ENCODE measurements around the gene ATP2C2. TPM values are rescaled to one million over a fixed set of nuclear protein-coding genes. Genes with fewer than 3 reads are reported as not detected.

Gene ATP2C2
- total RNA-seq, 1 experiment from 2014 or later: 4.0 TPM

- Mint-ChIP-seq H3K4me1 (peaks cover 0 to 12% of the 10 kb centered on the region in 2 experiments; a peak in 2 of 4 replicates), H3K27ac (no peak overlapping the region), H3K9me3 (no peaks in the 10 kb centered on the region; a peak in 1 of 5 replicates), H3K4me3 (no peak overlapping the region), H3K36me3 (ENCODE audit: insufficient read depth in 1 of 3, low read depth in 3 of 3) (no peaks in the 10 kb centered on the region), H3K27me3 (ENCODE audit: low read depth) (peaks cover 4% of the 10 kb centered on the region)
- WGBS (ENCODE audit: extremely low coverage, insufficient read length, low lambda C conversion rate): no CpG with 5 or more reads among the region's 10 CpGs
- Histone ChIP-seq H3K23me2 (ENCODE audit: insufficient read length, low read depth, low read length, poor library complexity, severe bottlenecking) (no peaks in the 10 kb centered on the region), H2BK15ac (ENCODE audit: low read depth, low read length) (no peak overlapping the region), H3K9ac (ENCODE audit: extremely low read depth, insufficient read length, low read length) (no peak overlapping the region), H3K23ac (ENCODE audit: insufficient read length, low read depth, low read length) (no peak overlapping the region), H3T11ph (ENCODE audit: low read length) (no peak overlapping the region), H4K91ac (ENCODE audit: insufficient read length, low read depth, low read length) (no peak overlapping the region), H3K79me2 (ENCODE audit: insufficient read depth, low read length) (no peaks in the 10 kb centered on the region), H4K20me1 (ENCODE audit: control insufficient read depth, insufficient read depth, insufficient read length) (no peaks in the 10 kb centered on the region), H2BK20ac (ENCODE audit: low read depth, low read length, poor library complexity, severe bottlenecking) (no peak overlapping the region), H2AK5ac (ENCODE audit: insufficient read length, low read length) (no peak overlapping the region), H3K14ac (ENCODE audit: insufficient read depth, low read length) (no peak overlapping the region), H3K56ac (ENCODE audit: insufficient read length, low read depth, low read length) (no peak overlapping the region), H3K9me3 (ENCODE audit: control insufficient read depth, low read depth, low read length) (no peaks in the 10 kb centered on the region), H3K18ac (ENCODE audit: insufficient read length, low read depth, low read length) (no peak overlapping the region), H3K4me2 (ENCODE audit: insufficient read depth, insufficient read length, low read length) (no peak overlapping the region), H4K5ac (ENCODE audit: insufficient read length, low read depth, low read length) (no peak overlapping the region), H2BK120ac (ENCODE audit: low read depth, low read length, poor library complexity, severe bottlenecking) (no peak overlapping the region), H3K27ac (ENCODE audit: insufficient read length, low read depth, low read length) (no peak overlapping the region), H2AFZ (ENCODE audit: low read length) (no peak overlapping the region), H3K4ac (ENCODE audit: low read depth, low read length) (no peak overlapping the region), H3K27me3 (ENCODE audit: insufficient read depth, low read length) (no peaks in the 10 kb centered on the region), H3K79me1 (ENCODE audit: insufficient read depth, low read depth, low read length, poor library complexity, severe bottlenecking) (no peaks in the 10 kb centered on the region), H2BK12ac (ENCODE audit: insufficient read length, low read depth, low read length) (no peak overlapping the region), H2BK5ac (ENCODE audit: insufficient read length, low read length) (no peak overlapping the region), H4K8ac (replicated peaks; ENCODE audit: insufficient read length, low read depth, low read length) (no peak overlapping the region), H3K4me1 (ENCODE audit: insufficient read depth, low read length) (no peaks in the 10 kb centered on the region)
- no peak for DNase-seq
- no peak for TF ChIP-seq CTCF (conservative IDR thresholded peaks at IDR 0.05)
Observed at GRCh38 chr16:84436196-84436595, 67.9 kb downstream of the ATP2C2 start.

Data from H9 (cell line).